ENCODE results near the gene JCAD.

The JCAD gene

DNA sequence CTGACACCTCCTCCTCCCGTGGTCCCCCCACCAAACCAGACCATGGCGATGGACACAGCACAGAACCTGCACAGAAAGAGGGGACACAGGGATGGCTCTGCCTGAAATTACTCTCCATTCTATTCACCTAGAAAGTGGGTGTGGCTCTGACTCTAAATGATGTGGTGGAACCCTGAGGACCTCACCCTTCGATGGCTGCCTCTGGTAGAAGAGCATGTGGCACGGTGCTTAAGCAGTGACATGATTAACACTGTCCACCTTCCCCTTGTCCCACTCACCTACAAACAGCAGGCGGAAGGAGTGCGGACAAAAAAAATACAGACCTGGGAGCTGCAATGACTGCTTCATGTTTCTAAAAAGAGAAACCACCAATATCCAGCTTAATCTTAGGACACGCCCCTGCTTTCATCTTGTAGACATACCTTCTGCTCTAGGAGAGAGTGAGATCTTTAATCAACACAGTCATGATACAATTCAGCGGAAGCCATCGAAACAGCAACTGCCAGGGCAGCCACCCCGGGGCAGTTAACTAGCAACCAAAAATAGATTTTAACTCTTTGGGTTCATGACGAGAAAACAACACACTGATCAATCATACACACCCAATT, 11.4 kb downstream of the JCAD start:
- no peak for DNase-seq (ENCODE audit: extremely low read depth in 1 of 2, low read depth in 1 of 2)

DNA sequence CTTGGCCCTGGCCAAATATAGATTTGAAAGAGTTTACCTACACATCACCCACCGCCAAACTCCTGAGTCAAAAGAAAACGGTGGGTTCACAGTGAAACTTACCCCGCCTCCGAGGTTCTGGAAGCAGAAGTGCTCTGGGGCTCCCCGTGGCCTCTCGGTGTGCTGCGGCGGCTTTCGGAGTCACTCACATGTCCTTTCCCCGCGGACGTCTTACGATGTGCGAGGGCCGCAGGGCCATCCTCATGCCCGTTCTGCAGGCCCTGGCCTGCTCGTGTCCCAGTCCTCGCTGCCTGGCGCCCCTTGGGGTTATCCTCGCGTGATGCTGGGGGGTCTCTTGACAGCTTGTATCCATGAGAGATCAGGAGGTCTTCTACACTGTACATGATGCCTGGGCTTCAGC, 12.0 kb downstream of the JCAD start:
- DNase-seq (ENCODE audit: extremely low read depth in 1 of 2, low read depth in 1 of 2): no peak

DNA sequence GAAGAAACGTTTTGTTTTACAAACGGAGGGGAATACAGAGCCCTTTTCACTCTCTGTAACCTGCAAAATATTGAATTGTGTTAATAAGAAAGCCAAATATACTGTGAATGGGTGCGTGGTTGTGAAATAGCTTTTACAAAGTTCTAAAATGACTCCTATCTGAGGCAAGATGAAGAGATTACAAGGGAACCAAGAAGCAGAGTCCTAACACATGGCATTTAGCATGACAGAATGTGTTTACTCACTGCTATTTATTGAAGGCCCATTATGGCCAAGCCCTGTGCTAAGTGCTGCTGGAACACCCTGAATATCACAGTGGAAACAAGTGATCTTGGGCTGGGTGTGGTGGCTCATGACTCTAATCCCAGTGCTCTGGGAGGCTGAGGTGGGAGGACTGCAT, 12.9 kb downstream of the JCAD start:
- DNase-seq (ENCODE audit: extremely low read depth in 1 of 2, low read depth in 1 of 2): no peak

DNA sequence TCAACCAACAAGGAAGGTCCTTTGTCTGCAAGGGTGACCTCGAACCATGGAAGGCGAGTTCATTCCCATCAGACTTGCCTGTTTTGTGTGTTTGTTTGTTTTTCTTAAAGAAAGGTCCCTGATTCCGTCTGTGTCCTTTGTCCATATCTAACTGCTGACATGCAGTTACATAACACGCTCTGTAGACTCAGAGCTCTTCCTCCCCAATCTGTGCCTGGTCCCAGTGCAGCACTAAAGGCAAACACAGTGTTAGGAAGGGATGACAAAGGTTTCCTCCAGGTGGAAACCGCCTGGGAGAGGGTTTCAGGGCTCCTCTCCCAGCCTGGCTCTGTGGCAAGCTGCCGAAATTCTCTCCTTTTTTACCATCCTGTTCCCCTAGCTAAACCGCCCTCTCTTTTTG, 13.4 kb downstream of the JCAD start:
- no peak for DNase-seq (ENCODE audit: extremely low read depth in 1 of 2, low read depth in 1 of 2)

DNA sequence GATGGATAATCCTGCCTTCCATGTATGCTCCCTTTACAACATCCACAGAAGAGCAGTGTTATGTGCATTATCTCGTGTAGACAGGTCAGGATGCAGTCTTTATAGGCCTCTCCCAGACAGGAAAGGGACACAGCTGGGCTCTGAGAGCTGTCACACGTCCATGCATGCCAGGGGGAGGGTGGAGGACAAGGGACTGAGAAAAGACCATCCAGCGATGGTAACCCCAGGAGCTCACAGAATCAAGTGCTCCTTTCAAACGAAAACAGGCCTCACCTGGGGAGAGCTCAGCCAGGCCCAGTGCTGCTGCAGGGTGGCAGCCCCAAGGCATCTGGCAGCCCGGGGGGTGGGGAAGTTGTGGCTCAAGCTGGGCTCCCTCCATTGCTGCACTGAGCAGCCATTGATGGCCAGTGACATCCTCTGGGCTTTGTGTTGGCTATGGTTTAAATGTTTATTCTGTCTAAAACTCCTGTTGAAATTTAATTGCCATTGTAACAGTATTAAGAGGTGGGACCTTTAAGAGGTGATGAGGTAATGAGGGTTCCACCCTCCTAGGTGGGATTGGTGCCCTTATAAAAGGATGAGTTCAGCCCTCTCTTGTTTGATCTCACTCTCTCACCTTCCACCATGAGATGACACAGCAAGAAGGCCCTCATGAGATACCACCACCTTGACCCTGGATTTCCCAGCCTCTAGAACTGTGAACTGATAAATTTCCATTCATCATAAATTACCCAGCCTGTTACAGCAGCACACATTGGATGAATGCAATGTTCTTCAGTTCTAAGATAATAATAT, 15.7 kb downstream of the JCAD start:
- no peak for DNase-seq (ENCODE audit: extremely low read depth in 1 of 2, low read depth in 1 of 2)

DNA sequence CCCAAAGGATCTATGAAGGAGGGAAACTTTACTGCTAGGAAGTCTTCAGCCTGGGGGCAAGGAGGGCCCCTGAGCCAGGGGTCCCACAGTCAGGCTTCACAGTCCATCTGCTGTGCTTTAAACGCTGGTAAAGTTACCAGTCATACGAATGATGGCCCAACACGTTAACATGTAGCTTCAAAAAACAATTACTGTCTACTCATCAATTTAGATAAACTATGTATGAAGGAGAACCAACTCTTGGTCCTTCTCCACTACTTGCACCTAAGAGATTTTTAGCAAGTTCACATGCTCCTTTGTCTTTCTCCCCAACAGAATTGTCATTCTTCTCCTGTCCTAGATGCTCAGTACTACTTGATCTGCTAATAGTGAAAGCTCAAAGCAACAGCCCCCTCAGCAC, 16.6 kb downstream of the JCAD start:
- DNase-seq (ENCODE audit: extremely low read depth in 1 of 2, low read depth in 1 of 2): no peak

DNA sequence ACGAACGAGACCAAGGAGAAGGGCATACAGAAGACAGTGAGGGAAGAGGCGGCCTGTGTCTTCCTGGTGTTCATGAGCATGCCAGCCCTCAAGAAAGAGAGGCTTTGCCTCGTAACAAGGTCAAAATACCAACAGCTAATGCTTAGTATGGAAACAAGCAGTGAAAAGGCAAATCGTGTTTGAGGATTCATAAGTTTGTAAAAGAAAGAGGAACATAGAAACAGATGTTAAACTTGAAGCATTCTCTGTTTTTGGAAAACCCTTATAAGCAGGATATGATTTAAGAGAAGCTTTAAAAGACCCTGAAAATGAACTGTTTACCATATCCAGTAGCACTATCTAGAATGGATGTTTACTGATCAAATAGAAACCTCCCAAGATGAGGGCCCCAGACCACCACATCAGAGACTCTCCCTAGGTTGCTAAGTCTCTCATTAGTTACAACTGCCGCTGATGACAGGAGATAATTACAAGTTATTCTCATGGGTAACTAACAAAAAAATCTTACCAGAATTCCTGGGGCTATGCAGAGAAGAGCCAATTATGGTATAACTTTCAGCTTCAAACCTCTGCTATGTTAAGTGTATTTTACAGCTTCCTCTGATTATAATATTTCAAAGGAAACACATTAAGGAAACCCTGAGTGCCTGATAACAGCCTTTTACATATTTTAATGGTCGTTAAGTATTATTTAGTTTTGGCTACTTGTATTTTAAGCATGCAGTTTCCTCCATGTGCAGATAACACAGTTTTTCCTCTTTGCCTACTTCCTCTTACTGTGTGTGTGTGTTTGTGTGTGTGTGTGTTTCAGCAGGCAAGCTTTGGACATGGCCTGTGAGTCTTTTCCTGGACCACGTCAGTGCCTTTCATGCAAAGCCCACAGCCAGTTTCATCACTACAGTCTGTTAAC, 17.9 kb downstream of the JCAD start:
- DNase-seq (ENCODE audit: extremely low read depth in 1 of 2, low read depth in 1 of 2): no peak

DNA sequence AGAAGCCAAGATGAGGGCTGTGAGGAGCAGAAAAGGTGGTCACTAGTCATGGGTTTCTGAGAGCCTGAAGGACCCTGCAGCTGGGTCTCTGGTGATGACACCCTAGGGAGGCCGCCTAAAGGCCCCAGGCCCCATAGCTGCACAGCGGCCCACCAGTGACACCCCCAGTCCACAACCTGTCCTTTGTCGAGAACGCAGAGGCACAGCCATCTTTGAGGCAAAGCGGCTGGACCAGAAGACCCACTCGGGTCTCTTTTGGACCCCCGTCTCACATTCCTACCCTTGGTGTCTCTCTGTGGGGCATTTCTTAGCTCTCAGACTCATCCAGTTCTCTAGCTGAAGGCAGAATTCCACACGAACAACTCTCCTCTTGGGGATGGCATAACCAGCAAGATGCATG, 18.8 kb downstream of the JCAD start:
- DNase-seq (ENCODE audit: extremely low read depth in 1 of 2, low read depth in 1 of 2): no peak

DNA sequence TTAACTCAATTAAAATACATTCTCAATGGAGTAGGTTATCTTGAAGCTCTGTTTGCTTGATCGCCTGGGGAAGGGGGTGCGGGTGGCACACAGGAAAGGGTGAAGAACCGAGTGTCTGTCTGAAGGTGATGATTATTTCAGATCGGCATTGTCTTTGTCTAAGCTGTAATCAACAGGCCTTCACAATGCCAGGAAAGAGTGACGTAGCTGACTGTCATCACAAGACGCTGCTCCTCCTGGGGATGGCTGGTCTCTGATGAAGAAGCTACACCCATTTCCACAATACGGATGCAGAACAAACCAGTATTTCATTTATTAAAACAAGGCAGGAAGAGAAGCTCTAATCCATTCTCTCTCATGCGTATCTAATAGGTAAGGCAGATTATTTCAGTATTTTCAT, 19.4 kb downstream of the JCAD start:
- DNase-seq (ENCODE audit: extremely low read depth in 1 of 2, low read depth in 1 of 2): no peak

DNA sequence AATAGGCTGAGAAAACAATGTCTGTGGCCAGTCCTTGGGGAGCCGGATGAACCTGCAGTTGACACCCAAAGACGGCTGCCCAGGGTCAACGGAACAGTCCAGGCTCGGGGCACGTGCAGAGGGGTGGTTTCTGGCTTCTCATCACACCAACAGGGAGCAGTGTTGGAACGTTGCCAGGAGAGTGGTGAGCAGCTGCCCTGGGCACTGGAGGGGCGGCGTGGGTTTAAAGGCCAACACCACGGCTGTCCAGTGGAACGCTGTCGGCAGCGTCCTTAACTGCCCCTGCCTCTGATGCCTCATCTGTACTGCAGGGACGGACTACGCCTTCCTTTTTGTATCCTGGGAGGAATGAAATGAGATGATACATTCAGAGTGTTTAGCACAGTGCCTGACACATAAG, 19.8 kb downstream of the JCAD start:
- DNase-seq (ENCODE audit: extremely low read depth in 1 of 2, low read depth in 1 of 2): no peak

DNA sequence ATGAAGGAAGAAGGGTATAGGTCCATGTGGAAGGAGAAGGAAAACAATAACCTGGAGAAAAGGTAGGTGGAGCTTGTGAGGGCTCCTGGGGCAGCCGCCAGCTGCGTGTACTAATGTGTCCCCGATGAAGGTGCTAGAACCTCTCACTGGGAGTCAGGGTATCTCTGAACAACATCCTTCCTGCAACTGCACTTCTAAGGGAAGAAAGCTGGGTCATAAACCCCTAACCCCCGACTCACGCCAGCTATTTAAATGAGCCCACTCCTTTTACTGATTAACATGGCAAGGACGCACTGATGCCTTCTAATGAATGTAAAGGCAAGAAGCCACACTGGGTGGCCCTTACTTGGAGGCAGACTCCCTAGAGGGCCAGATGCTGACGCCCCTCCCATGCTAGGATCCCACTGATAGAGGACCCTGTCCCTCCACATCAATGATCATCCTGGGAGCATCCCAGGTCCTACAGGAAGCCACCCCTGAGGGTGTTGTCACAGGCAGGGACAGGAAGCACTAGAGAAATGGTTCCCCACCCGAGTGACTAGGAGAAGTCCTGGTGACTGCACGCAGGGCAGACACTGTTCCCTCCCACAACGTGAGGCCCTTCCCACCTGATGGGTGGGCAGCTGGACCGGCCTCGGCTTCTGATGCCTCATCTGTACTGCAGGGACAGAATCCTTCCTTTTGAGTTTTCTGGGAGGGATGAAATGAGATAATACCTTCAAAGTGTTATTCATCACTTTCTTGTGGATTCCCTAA, 20.4 kb downstream of the JCAD start:
- DNase-seq (ENCODE audit: extremely low read depth in 1 of 2, low read depth in 1 of 2): no peak

DNA sequence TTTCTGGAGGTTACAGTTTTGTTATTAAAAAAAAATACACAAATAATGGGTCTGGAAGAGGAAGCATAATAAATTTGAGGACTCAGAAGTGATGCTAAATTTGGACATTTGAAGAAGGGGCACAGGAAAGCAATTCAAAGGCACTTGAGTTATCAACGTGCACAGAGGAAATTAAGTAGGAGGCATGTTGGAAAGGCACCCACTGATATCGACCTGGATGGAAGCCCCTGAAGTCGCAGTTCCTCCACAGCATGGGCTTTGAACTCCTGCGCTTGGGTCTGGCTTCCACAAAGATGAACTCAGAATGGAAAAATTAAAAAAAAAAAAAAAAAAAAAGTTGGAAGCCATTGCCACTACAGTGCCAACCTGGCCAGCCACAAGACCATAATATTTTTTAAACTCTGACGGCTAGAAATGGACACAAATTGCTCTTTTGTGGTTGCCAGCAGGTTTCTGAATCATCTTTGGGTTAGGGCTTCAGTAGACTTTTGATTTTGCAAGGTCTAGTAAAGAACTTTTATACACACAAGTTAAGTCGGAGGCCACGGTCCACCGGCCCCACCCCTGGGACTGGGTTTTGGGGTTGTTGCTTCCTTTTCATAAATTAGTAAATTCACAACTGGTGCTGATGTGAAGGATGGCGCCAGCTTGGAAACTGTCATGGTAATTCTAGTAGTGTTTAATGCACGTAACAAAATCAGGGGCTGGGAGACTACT, 21.6 kb downstream of the JCAD start:
- DNase-seq (ENCODE audit: extremely low read depth in 1 of 2, low read depth in 1 of 2): no peak

DNA sequence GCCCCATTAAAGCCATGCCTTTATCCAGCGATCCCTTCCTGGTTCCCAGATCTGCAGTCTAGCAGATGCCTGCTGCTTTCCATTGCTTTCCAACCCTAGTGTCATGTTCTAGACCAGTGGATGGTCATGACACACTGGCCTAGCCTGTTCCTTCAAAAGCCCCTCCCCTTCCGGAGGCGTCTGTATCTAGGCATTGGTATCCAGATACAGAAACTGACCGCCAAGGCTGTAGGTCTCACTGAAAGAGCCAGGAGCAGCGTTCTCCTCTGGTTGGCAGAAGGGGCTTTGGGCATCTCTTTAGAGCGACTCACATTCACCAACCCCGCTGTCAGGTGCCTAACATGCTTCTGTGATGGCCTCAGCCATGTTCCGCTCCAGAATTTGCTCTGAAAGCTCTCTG, 22.6 kb downstream of the JCAD start:
- DNase-seq (ENCODE audit: extremely low read depth in 1 of 2, low read depth in 1 of 2): no peak

DNA sequence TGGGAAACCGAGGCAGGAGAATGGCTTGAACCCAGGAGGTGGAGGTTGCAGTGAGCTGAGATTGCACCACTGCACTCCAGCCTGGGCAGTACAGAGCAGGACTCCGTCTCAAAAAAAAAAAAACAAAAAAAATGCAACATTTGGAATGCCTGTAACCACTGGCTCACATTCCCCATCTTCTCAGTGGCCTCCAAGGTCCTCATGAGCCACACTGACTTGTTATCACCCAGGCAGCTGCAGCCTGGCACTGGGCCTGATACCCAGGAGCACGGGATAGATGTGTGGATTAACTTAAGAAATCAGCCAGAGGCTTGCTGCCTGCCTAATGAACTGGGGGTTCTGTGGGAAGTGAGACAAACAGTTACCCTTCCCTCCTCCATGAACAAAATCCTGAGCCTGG, 23.0 kb downstream of the JCAD start:
- DNase-seq (ENCODE audit: extremely low read depth in 1 of 2, low read depth in 1 of 2): no peak

DNA sequence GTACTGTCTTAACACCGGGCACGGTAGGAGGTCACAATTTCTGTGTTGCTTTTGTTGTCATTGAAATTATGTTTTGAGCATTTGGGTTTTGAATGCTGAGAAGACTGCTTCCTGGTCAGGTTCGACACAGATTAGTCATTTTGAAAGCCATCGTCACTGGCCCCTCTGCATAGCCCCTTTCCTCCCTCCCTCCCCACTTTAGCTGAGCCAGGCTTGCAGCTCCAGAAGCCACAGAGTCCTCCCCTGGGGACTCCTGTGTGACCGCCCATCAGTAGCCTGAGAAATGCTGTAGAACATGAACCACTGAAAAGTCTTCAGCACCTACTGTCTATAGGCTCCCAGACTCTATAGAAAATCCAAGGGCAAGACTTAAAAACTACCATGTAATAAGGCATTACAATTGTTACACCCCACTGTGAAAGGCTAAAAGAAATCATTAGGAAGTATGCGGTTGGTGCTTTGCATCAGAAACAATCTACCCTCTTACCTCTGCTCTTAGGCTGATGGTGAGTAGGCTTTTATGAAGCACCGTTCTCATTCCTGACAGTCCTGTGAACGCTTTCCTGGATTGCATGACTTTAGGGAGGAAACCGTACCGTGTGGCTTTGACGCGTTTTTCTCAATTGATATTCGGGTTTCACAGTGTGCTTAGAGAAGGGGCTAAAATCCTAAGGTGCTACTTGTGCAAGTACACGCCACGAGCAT, 24.8 kb downstream of the JCAD start:
- no peak for DNase-seq (ENCODE audit: extremely low read depth in 1 of 2, low read depth in 1 of 2)

DNA sequence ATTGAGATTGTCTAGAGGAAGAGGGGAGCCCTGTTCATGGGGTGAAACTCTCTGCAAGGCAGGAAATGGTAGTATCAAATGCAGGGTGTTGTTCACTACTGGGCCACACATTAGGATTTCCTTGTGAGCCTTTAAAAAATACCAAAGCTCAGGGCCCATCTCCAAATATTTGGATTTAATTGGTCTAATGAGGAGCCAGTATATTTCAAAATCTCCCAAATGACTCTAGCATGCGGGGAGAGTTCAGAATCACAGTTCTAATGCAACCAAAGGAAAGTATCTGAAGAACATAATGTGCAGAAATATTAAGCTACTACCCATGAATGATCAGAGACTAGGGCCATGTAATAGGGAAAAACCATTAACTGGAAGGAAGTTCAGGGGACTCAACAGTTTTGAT, 27.3 kb downstream of the JCAD start:
- DNase-seq (ENCODE audit: extremely low read depth in 1 of 2, low read depth in 1 of 2): no peak

DNA sequence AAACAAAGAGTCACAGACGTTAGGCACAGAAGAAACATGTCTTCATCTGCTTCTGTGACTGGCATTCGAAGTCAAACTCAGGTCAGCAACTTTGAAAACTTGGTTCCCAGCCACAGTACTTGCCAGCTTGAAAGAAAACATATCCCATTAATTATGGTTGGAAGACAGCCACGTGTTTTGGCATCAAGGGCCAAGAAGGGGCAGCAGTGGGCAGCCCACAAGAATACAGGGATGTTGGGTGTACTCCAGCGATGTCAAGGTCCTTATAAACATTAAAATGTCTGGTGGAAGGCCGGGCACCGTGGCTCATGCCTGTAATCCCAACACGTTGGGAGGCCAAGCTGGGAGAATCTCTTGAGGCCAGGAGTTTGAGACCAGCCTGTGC, 29.5 kb downstream of the JCAD start:
- DNase-seq (ENCODE audit: extremely low read depth in 1 of 2, low read depth in 1 of 2): no peak

DNA sequence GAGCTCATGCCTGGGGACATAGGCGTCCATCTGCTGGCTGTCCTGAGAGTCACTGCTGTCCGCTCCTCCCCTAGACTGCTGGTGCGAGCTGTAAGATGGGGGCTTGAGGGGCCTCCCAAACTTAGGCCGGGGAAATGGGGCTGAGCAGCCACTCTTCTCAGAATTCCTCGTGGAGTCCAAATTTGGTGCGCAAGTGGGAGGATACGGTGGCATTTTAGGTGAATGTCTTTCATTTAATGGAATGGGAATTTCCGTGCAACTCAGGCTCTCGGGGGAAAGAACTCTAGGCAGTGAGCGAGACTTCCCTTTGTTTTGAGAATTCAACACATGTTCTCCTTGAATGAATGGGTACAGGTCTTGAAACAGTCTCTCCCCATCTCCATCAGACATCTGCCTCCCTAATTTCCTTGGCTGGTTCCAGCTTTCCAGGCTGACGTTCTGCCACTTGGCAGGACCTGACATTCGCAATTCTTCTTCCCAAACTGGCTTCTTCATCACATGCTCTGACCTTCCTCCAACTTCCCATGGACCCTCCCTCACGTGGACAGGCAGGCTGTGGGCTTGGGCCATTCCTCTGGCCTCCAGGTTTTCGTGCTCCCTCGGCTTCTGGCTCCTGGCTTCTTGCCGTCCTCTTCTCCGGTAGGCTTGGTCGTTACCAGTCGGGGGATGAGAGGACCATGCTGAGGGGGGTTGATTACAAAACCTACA, 30.1 kb downstream of the JCAD start:
- DNase-seq (ENCODE audit: extremely low read depth in 1 of 2, low read depth in 1 of 2): no peak

DNA sequence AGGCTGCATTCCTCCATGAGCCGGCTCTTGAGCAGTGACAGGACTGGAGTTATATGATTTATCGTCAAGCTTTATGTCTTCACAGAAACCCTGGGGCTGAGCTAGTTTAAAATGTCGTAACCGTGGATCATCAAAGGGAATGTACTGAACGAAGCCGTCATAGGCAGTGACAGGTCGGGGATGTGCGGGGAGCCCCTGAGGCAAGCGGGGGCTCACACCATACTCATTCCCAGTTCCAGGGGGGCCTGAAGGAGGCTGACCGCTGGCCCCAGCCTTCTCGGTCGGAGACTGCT, 30.7 kb downstream of the JCAD start:
- no peak for DNase-seq (ENCODE audit: extremely low read depth in 1 of 2, low read depth in 1 of 2)

Data from stimulated activated CD8-positive, alpha-beta memory T cell treated with anti-CD3 and anti-CD28 coated beads, Interleukin-7, amount 100 ng/mL, for 48 hours (primary cell).